ENCODE measurements around the gene POLA1.

POLA1 gene

GRCh38 chrX:24694825-24695224, 1.1 kb downstream of the POLA1 start:
- no peak overlapping the region for H2AK5ac ChIP-seq (ENCODE audit: low read depth, low read length)
- no peaks in the 10 kb centered on the region for H3K79me1 ChIP-seq (ENCODE audit: low read depth, low read length)
- H3K4me1 ChIP-seq (ENCODE audit: control insufficient read depth in 2 of 2, insufficient read depth in 1 of 2, low read depth in 1 of 2, low read length in 2 of 2), result peaks cover 0 to 9% of the 10 kb centered on the region in 2 donors
- peaks cover 3 to 22% of the 10 kb centered on the region in 2 donors for H3K36me3 ChIP-seq (replicated peaks in 1 of 2; ENCODE audit: control insufficient read depth in 2 of 2, insufficient read depth in 2 of 2, low read length in 2 of 2)
- no peaks in the 10 kb centered on the region for H3K27me3 ChIP-seq (ENCODE audit: control insufficient read depth in 3 of 3, insufficient read depth in 3 of 3, low read depth in 1 of 3, low read length in 3 of 3)
- no peak for DNase-seq (ENCODE audit: low spot score)
- no peak overlapping the region for H2BK120ac ChIP-seq (ENCODE audit: low read depth, low read length)
- H3K4me2 ChIP-seq (ENCODE audit: insufficient read depth, low read length, poor library complexity, severe bottlenecking), result peak overlapping the region; percentile 12
- H4K8ac ChIP-seq (ENCODE audit: low read depth, low read length), result no peak overlapping the region
- H3K9ac ChIP-seq (ENCODE audit: low read depth, low read length, poor library complexity), result no peak overlapping the region
- no peak overlapping the region for H4K91ac ChIP-seq (ENCODE audit: low read depth, low read length, poor library complexity)
- no peak overlapping the region for H3K4ac ChIP-seq (ENCODE audit: low read length)
- no peak overlapping the region for H2BK5ac ChIP-seq (ENCODE audit: low read length)
- no peak overlapping the region for H3K23ac ChIP-seq (ENCODE audit: low read depth, low read length, poor library complexity)
- no CpG with 5 or more reads among the region's 6 CpGs for WGBS, 2 donors (ENCODE audit: extremely low coverage in 2 of 2, insufficient read length in 2 of 2, insufficient replicate concordance in 1 of 2)
- H2AFZ ChIP-seq (ENCODE audit: low read length), result no peak overlapping the region
- H3K9me3 ChIP-seq (replicated peaks in 1 of 2; ENCODE audit: control insufficient read depth in 2 of 2, insufficient read depth in 1 of 2, low read depth in 1 of 2, low read length in 2 of 2), result no peaks in the 10 kb centered on the region
- H2BK15ac ChIP-seq (ENCODE audit: low read length), result no peak overlapping the region
- no peak overlapping the region for H3K27ac ChIP-seq (replicated peaks; ENCODE audit: low read length)
- H3K4me3 ChIP-seq (ENCODE audit: low read length in 2 of 2), result peak overlapping the region in 1 of 2 donors; percentile 76
- H3K14ac ChIP-seq (ENCODE audit: low read length), result no peak overlapping the region
- H2BK12ac ChIP-seq (ENCODE audit: low read length), result no peak overlapping the region
- no peak overlapping the region for H3K18ac ChIP-seq (ENCODE audit: low read length)

- Histone ChIP-seq H3K18ac (ENCODE audit: low read length) (no peak overlapping the region), H3K4me2 (ENCODE audit: insufficient read depth, low read length, poor library complexity, severe bottlenecking) (no peak overlapping the region), H3K9me3 (replicated peaks in 1 of 2; ENCODE audit: control insufficient read depth in 2 of 2, insufficient read depth in 1 of 2, low read depth in 1 of 2, low read length in 2 of 2) (no peaks in the 10 kb centered on the region), H3K14ac (ENCODE audit: low read length) (no peak overlapping the region), H3K27ac (replicated peaks; ENCODE audit: low read length) (no peak overlapping the region), H3K36me3 (replicated peaks in 1 of 2; ENCODE audit: control insufficient read depth in 2 of 2, insufficient read depth in 2 of 2, low read length in 2 of 2) (peaks cover 3 to 35% of the 10 kb centered on the region in 2 donors), H3K23ac (ENCODE audit: low read depth, low read length, poor library complexity) (no peak overlapping the region), H2BK15ac (ENCODE audit: low read length) (no peak overlapping the region), H2BK120ac (ENCODE audit: low read depth, low read length) (no peak overlapping the region), H3K9ac (ENCODE audit: low read depth, low read length, poor library complexity) (no peak overlapping the region), H3K27me3 (ENCODE audit: control insufficient read depth in 3 of 3, insufficient read depth in 3 of 3, low read depth in 1 of 3, low read length in 3 of 3) (no peaks in the 10 kb centered on the region), H3K4ac (ENCODE audit: low read length) (no peak overlapping the region), H3K4me1 (ENCODE audit: control insufficient read depth in 2 of 2, insufficient read depth in 1 of 2, low read depth in 1 of 2, low read length in 2 of 2) (peaks cover 0 to 9% of the 10 kb centered on the region in 2 donors), H4K91ac (ENCODE audit: low read depth, low read length, poor library complexity) (no peak overlapping the region), H4K8ac (ENCODE audit: low read depth, low read length) (no peak overlapping the region), H2BK12ac (ENCODE audit: low read length) (no peak overlapping the region), H2AK5ac (ENCODE audit: low read depth, low read length) (no peak overlapping the region), H2BK5ac (ENCODE audit: low read length) (no peak overlapping the region), H2AFZ (ENCODE audit: low read length) (no peak overlapping the region), H3K79me1 (ENCODE audit: low read depth, low read length) (no peaks in the 10 kb centered on the region), H3K4me3 (ENCODE audit: low read length in 2 of 2) (no peak overlapping the region)
- no CpG with 5 or more reads among the region's 6 CpGs for WGBS, 2 donors (ENCODE audit: extremely low coverage in 2 of 2, insufficient read length in 2 of 2, insufficient replicate concordance in 1 of 2)
- DNase-seq (ENCODE audit: low spot score), result no peak
These were observed 2.6 kb downstream of the POLA1 start for GRCh38 chrX:24696294-24696693.

GRCh38 chrX:24702362-24703184, 8.9 kb downstream of the POLA1 start:
- Histone ChIP-seq H3K23ac (ENCODE audit: low read depth, low read length, poor library complexity) (no peak overlapping the region), H3K4me2 (ENCODE audit: insufficient read depth, low read length, poor library complexity, severe bottlenecking) (no peak overlapping the region), H2BK12ac (ENCODE audit: low read length) (no peak overlapping the region), H3K27ac (replicated peaks; ENCODE audit: low read length) (no peak overlapping the region), H3K4ac (ENCODE audit: low read length) (no peak overlapping the region), H2AK5ac (ENCODE audit: low read depth, low read length) (no peak overlapping the region), H3K9ac (ENCODE audit: low read depth, low read length, poor library complexity) (no peak overlapping the region), H3K18ac (ENCODE audit: low read length) (no peak overlapping the region), H3K36me3 (replicated peaks in 1 of 2; ENCODE audit: control insufficient read depth in 2 of 2, insufficient read depth in 2 of 2, low read length in 2 of 2) (peaks cover 4 to 71% of the 10 kb centered on the region in 2 donors), H3K14ac (ENCODE audit: low read length) (no peak overlapping the region), H2BK120ac (ENCODE audit: low read depth, low read length) (no peak overlapping the region), H3K27me3 (ENCODE audit: control insufficient read depth in 3 of 3, insufficient read depth in 3 of 3, low read depth in 1 of 3, low read length in 3 of 3) (no peaks in the 10 kb centered on the region), H3K9me3 (replicated peaks in 1 of 2; ENCODE audit: control insufficient read depth in 2 of 2, insufficient read depth in 1 of 2, low read depth in 1 of 2, low read length in 2 of 2) (no peaks in the 10 kb centered on the region), H2BK5ac (ENCODE audit: low read length) (no peak overlapping the region), H3K79me1 (ENCODE audit: low read depth, low read length) (peaks cover 2% of the 10 kb centered on the region), H2BK15ac (ENCODE audit: low read length) (no peak overlapping the region), H2AFZ (ENCODE audit: low read length) (no peak overlapping the region), H3K4me1 (ENCODE audit: control insufficient read depth in 2 of 2, insufficient read depth in 1 of 2, low read depth in 1 of 2, low read length in 2 of 2) (no peaks in the 10 kb centered on the region), H3K4me3 (ENCODE audit: low read length in 2 of 2) (no peak overlapping the region), H4K8ac (ENCODE audit: low read depth, low read length) (no peak overlapping the region), H4K91ac (ENCODE audit: low read depth, low read length, poor library complexity) (no peak overlapping the region)
- no peak for DNase-seq (ENCODE audit: low spot score)
- no CpG with 5 or more reads among the region's 3 CpGs for WGBS, 2 donors (ENCODE audit: extremely low coverage in 2 of 2, insufficient read length in 2 of 2, insufficient replicate concordance in 1 of 2)

GRCh38 chrX:24703185-24703494, 9.4 kb downstream of the POLA1 start:
- no CpG with 5 or more reads among the region's 5 CpGs for WGBS, 2 donors (ENCODE audit: extremely low coverage in 2 of 2, insufficient read length in 2 of 2, insufficient replicate concordance in 1 of 2)
- no peak overlapping the region for H2BK5ac ChIP-seq (ENCODE audit: low read length)

More at GRCh38 chrX:24703185-24703494, 9.4 kb downstream of the POLA1 start:
- H3K9ac ChIP-seq (ENCODE audit: low read depth, low read length, poor library complexity), result no peak overlapping the region
- no peak overlapping the region for H2AK5ac ChIP-seq (ENCODE audit: low read depth, low read length)
- no peak overlapping the region for H4K91ac ChIP-seq (ENCODE audit: low read depth, low read length, poor library complexity)
- H3K79me1 ChIP-seq (ENCODE audit: low read depth, low read length), result peaks cover 2% of the 10 kb centered on the region
- no peak overlapping the region for H3K23ac ChIP-seq (ENCODE audit: low read depth, low read length, poor library complexity)
- H3K4me3 ChIP-seq (ENCODE audit: low read length in 2 of 2), result no peak overlapping the region
- H2BK12ac ChIP-seq (ENCODE audit: low read length), result no peak overlapping the region
- no peak overlapping the region for H3K18ac ChIP-seq (ENCODE audit: low read length)
- no peak for DNase-seq (ENCODE audit: low spot score)
- no peaks in the 10 kb centered on the region for H3K27me3 ChIP-seq (ENCODE audit: control insufficient read depth in 3 of 3, insufficient read depth in 3 of 3, low read depth in 1 of 3, low read length in 3 of 3)
- no peak overlapping the region for H3K4me2 ChIP-seq (ENCODE audit: insufficient read depth, low read length, poor library complexity, severe bottlenecking)
- H3K4ac ChIP-seq (ENCODE audit: low read length), result no peak overlapping the region
- no peaks in the 10 kb centered on the region for H3K4me1 ChIP-seq (ENCODE audit: control insufficient read depth in 2 of 2, insufficient read depth in 1 of 2, low read depth in 1 of 2, low read length in 2 of 2)
- H2BK15ac ChIP-seq (ENCODE audit: low read length), result no peak overlapping the region
- H3K9me3 ChIP-seq (replicated peaks in 1 of 2; ENCODE audit: control insufficient read depth in 2 of 2, insufficient read depth in 1 of 2, low read depth in 1 of 2, low read length in 2 of 2), result no peaks in the 10 kb centered on the region
- no peak overlapping the region for H3K14ac ChIP-seq (ENCODE audit: low read length)
- H4K8ac ChIP-seq (ENCODE audit: low read depth, low read length), result no peak overlapping the region
- H3K36me3 ChIP-seq (replicated peaks in 1 of 2; ENCODE audit: control insufficient read depth in 2 of 2, insufficient read depth in 2 of 2, low read length in 2 of 2), result peaks cover 4 to 75% of the 10 kb centered on the region in 2 donors
- H3K27ac ChIP-seq (replicated peaks; ENCODE audit: low read length), result no peak overlapping the region
- H2BK120ac ChIP-seq (ENCODE audit: low read depth, low read length), result no peak overlapping the region
- H2AFZ ChIP-seq (ENCODE audit: low read length), result no peak overlapping the region

Measured in neuronal stem cell (in vitro differentiated cells).